ENCODE results near the gene SPNS2. TPM values are rescaled to one million over a fixed set of nuclear protein-coding genes. Genes with fewer than 3 reads are reported as not detected.

Gene SPNS2
- total and polyA plus RNA-seq, 2 of the 8 experiments (the other 6 are each of a cell fraction or from before 2014, with no cell fraction given): 1.2 to 1.5 TPM

GRCh38 chr17:4460661-4461060, 38.0 kb upstream of the SPNS2 start (continued):
- TF ChIP-seq RAD21 (IDR thresholded peaks at IDR 0.05 in 1 of 2, conservative IDR thresholded peaks at IDR 0.05 in 1 of 2; ENCODE audit: low read depth in 2 of 2, low read length in 2 of 2) (no peak), SIN3A (conservative IDR thresholded peaks at IDR 0.05 in 1 of 2, IDR thresholded peaks at IDR 0.05 in 1 of 2; ENCODE audit: low read depth in 1 of 2, low read length in 2 of 2) (no peak), CHD1 (IDR thresholded peaks at IDR 0.05; ENCODE audit: low read depth, low read length) (no peak), FOSL1 (IDR thresholded peaks at IDR 0.05; ENCODE audit: insufficient read depth, low read depth, low read length) (no peak)
